ENCODE data around the gene CD28. TPM values are rescaled to one million over a fixed set of nuclear protein-coding genes. Genes with fewer than 3 reads are reported as not detected.
"Not testable (repeated sequence)": the region's sequence is repeated elsewhere in the genome, so short reads cannot be mapped to it uniquely, and the experiment has no call there.

The CD28 gene
- polyA plus RNA-seq, 1 donor from 2014 or later, result not detected

- TF ChIP-seq, protein P1, sequence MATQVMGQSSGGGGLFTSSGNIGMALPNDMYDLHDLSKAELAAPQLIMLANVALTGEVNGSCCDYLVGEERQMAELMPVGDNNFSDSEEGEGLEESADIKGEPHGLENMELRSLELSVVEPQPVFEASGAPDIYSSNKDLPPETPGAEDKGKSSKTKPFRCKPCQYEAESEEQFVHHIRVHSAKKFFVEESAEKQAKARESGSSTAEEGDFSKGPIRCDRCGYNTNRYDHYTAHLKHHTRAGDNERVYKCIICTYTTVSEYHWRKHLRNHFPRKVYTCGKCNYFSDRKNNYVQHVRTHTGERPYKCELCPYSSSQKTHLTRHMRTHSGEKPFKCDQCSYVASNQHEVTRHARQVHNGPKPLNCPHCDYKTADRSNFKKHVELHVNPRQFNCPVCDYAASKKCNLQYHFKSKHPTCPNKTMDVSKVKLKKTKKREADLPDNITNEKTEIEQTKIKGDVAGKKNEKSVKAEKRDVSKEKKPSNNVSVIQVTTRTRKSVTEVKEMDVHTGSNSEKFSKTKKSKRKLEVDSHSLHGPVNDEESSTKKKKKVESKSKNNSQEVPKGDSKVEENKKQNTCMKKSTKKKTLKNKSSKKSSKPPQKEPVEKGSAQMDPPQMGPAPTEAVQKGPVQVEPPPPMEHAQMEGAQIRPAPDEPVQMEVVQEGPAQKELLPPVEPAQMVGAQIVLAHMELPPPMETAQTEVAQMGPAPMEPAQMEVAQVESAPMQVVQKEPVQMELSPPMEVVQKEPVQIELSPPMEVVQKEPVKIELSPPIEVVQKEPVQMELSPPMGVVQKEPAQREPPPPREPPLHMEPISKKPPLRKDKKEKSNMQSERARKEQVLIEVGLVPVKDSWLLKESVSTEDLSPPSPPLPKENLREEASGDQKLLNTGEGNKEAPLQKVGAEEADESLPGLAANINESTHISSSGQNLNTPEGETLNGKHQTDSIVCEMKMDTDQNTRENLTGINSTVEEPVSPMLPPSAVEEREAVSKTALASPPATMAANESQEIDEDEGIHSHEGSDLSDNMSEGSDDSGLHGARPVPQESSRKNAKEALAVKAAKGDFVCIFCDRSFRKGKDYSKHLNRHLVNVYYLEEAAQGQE (IDR thresholded peaks at IDR 0.05; ENCODE audit: borderline replicate concordance), result no peak
- TF ChIP-seq POLR2AphosphoS5 (IDR thresholded peaks at IDR 0.05) (no peak), EP300 (conservative IDR thresholded peaks at IDR 0.05; ENCODE audit: poor library complexity, severe bottlenecking) (no peak), MXI1 (conservative IDR thresholded peaks at IDR 0.05; ENCODE audit: poor library complexity, severe bottlenecking) (no peak), EZH2 (IDR thresholded peaks at IDR 0.05; ENCODE audit: borderline replicate concordance, insufficient read depth, low read length, poor library complexity, severe bottlenecking) (no peak), TAF1 (IDR thresholded peaks at IDR 0.05; ENCODE audit: low read depth) (no peak), SMC3 (conservative IDR thresholded peaks at IDR 0.05; ENCODE audit: poor library complexity) (no peak), RAD21 (conservative IDR thresholded peaks at IDR 0.05) (no peak)
- TF ChIP-seq, protein P2, sequence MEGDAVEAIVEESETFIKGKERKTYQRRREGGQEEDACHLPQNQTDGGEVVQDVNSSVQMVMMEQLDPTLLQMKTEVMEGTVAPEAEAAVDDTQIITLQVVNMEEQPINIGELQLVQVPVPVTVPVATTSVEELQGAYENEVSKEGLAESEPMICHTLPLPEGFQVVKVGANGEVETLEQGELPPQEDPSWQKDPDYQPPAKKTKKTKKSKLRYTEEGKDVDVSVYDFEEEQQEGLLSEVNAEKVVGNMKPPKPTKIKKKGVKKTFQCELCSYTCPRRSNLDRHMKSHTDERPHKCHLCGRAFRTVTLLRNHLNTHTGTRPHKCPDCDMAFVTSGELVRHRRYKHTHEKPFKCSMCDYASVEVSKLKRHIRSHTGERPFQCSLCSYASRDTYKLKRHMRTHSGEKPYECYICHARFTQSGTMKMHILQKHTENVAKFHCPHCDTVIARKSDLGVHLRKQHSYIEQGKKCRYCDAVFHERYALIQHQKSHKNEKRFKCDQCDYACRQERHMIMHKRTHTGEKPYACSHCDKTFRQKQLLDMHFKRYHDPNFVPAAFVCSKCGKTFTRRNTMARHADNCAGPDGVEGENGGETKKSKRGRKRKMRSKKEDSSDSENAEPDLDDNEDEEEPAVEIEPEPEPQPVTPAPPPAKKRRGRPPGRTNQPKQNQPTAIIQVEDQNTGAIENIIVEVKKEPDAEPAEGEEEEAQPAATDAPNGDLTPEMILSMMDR (IDR thresholded peaks at IDR 0.05; ENCODE audit: poor library complexity, severe bottlenecking), result no peak
- no peaks in the 10 kb centered on the region for H3K27me3 ChIP-seq (ENCODE audit: insufficient read depth, low read depth, low read length)
Observed at GRCh38 chr2:203697190-203697589, 9.2 kb upstream of the CD28 start.

DNA sequence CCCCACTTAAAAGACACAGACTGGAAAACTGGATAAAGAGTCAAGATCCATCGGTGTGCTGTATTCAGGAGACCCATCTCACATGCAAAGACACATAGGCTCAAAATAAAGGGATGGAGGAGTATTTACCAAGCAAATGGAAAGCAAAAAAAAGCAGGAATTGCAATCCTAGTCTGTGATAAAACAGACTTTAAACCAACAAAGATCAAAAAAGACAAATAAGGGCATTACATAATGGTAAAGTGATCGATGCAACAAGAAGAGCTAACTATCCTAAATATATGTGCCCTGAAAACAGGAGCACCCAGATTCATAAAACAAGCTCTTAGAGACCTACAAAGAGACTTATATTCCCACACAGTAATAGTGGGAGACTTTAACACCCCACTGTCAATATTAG, 8.7 kb upstream of the CD28 start:
- H3K27me3 ChIP-seq (ENCODE audit: insufficient read depth, low read depth, low read length); H3K9ac ChIP-seq (ENCODE audit: low read length); H3K36me3 ChIP-seq (ENCODE audit: insufficient read depth, low read length); H3K4me2 ChIP-seq (ENCODE audit: low read length); H3F3A ChIP-seq (ENCODE audit: insufficient read depth, low read length, poor library complexity, severe bottlenecking); H2AFZ ChIP-seq (ENCODE audit: low read depth, low read length); H4K20me1 ChIP-seq (ENCODE audit: insufficient read depth); H3K4me3 ChIP-seq (ENCODE audit: low read length); H3K9me3 ChIP-seq (ENCODE audit: low read length); H3K9me2 ChIP-seq (ENCODE audit: insufficient read depth, low read length); H3K79me2 ChIP-seq (replicated peaks; ENCODE audit: insufficient read depth, low read length): not testable (repeated sequence)
- H3K27ac ChIP-seq (ENCODE audit: low read length), result peak overlapping the region; percentile 70

More at GRCh38 chr2:203697190-203697589, 9.2 kb upstream of the CD28 start:
- Histone ChIP-seq H3K27ac (ENCODE audit: low read length) (peak overlapping the region; percentile 70), H4K20me1 (ENCODE audit: insufficient read depth) (no peaks in the 10 kb centered on the region), H3K79me2 (replicated peaks; ENCODE audit: insufficient read depth, low read length) (no peaks in the 10 kb centered on the region), H3K9me3 (ENCODE audit: low read length) (no peaks in the 10 kb centered on the region), H2AFZ (ENCODE audit: low read depth, low read length) (no peak overlapping the region), H3K9ac (ENCODE audit: low read length) (no peak overlapping the region), H3K36me3 (ENCODE audit: insufficient read depth, low read length) (no peaks in the 10 kb centered on the region), H3K4me3 (ENCODE audit: low read length) (no peak overlapping the region), H3K9me2 (ENCODE audit: insufficient read depth, low read length) (no peaks in the 10 kb centered on the region), H3F3A (ENCODE audit: insufficient read depth, low read length, poor library complexity, severe bottlenecking) (no peaks in the 10 kb centered on the region), H3K4me2 (ENCODE audit: low read length) (no peak overlapping the region)

GRCh38 chr2:203698410-203698809, 8.0 kb upstream of the CD28 start:
- not testable (repeated sequence) for H3K9me3 ChIP-seq (ENCODE audit: low read length); H3K9ac ChIP-seq (ENCODE audit: low read length); H3F3A ChIP-seq (ENCODE audit: insufficient read depth, low read length, poor library complexity, severe bottlenecking); H3K79me2 ChIP-seq (replicated peaks; ENCODE audit: insufficient read depth, low read length); H3K27ac ChIP-seq (ENCODE audit: low read length); H2AFZ ChIP-seq (ENCODE audit: low read depth, low read length); H3K4me3 ChIP-seq (ENCODE audit: low read length); H3K9me2 ChIP-seq (ENCODE audit: insufficient read depth, low read length); H3K4me2 ChIP-seq (ENCODE audit: low read length); H3K36me3 ChIP-seq (ENCODE audit: insufficient read depth, low read length); H4K20me1 ChIP-seq (ENCODE audit: insufficient read depth); H3K27me3 ChIP-seq (ENCODE audit: insufficient read depth, low read depth, low read length)

All from neural cell (in vitro differentiated cells).